B cell (primary cell): ENCODE data around the gene CACNA2D3.

Experiments used
- EZH2 ChIP-seq: IDR thresholded peaks from 2 replicates; pipeline ENCODE4 v1.6.1; 2012; ENCODE audit warnings: borderline replicate concordance, low read depth, mild to moderate bottlenecking, moderate library complexity, low read length; ENCODE audit not compliant: insufficient read depth, poor library complexity, severe bottlenecking
- TF ChIP-seq, protein P1 (sequence below): fragments of 200-600 bp; IDR thresholded peaks from one replicate; pipeline ENCODE4 v1.8.0; 2022; ENCODE audit warnings: antibody characterized with exemption, mild to moderate bottlenecking

GRCh38 chr3:54791501-54792156, 669.3 kb downstream of the CACNA2D3 start:
- TF ChIP-seq, protein P1, sequence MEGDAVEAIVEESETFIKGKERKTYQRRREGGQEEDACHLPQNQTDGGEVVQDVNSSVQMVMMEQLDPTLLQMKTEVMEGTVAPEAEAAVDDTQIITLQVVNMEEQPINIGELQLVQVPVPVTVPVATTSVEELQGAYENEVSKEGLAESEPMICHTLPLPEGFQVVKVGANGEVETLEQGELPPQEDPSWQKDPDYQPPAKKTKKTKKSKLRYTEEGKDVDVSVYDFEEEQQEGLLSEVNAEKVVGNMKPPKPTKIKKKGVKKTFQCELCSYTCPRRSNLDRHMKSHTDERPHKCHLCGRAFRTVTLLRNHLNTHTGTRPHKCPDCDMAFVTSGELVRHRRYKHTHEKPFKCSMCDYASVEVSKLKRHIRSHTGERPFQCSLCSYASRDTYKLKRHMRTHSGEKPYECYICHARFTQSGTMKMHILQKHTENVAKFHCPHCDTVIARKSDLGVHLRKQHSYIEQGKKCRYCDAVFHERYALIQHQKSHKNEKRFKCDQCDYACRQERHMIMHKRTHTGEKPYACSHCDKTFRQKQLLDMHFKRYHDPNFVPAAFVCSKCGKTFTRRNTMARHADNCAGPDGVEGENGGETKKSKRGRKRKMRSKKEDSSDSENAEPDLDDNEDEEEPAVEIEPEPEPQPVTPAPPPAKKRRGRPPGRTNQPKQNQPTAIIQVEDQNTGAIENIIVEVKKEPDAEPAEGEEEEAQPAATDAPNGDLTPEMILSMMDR: no peak
- no peak for TF ChIP-seq EZH2
